ENCODE measurements around the gene C16orf74.

DNA sequence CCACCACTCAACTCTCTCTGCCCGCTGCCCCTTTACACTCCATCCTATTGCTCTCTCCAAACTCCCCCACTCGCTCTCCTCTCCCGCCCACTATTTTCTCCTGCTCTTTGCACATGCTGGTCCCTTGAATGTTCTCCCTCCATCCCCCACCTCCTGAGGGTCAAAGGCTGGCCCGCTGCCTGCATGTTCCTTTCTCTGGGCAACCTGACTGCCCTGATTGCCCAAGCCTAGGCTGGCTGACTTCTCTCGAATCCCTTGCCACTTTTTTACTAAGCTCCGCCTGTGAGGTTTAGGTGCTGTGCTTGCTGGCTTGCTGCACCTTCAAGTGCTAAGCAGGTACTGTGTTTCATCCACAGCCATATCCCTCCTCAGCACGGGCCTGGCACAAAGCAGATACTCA is 45.7 kb upstream of the C16orf74 start:
- no peak for TF ChIP-seq POLR2A (IDR thresholded peaks at IDR 0.05)
- TF ChIP-seq, protein P1, sequence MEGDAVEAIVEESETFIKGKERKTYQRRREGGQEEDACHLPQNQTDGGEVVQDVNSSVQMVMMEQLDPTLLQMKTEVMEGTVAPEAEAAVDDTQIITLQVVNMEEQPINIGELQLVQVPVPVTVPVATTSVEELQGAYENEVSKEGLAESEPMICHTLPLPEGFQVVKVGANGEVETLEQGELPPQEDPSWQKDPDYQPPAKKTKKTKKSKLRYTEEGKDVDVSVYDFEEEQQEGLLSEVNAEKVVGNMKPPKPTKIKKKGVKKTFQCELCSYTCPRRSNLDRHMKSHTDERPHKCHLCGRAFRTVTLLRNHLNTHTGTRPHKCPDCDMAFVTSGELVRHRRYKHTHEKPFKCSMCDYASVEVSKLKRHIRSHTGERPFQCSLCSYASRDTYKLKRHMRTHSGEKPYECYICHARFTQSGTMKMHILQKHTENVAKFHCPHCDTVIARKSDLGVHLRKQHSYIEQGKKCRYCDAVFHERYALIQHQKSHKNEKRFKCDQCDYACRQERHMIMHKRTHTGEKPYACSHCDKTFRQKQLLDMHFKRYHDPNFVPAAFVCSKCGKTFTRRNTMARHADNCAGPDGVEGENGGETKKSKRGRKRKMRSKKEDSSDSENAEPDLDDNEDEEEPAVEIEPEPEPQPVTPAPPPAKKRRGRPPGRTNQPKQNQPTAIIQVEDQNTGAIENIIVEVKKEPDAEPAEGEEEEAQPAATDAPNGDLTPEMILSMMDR (IDR thresholded peaks at IDR 0.05): no peak

Data from Peyer's patch (tissue), 4 donors.